ENCODE results near the gene EDC4. TPM values are rescaled to one million over a fixed set of nuclear protein-coding genes. Genes with fewer than 3 reads are reported as not detected.

EDC4 gene
- total RNA-seq, 1 experiment from 2014 or later: 48.8 TPM

DNA sequence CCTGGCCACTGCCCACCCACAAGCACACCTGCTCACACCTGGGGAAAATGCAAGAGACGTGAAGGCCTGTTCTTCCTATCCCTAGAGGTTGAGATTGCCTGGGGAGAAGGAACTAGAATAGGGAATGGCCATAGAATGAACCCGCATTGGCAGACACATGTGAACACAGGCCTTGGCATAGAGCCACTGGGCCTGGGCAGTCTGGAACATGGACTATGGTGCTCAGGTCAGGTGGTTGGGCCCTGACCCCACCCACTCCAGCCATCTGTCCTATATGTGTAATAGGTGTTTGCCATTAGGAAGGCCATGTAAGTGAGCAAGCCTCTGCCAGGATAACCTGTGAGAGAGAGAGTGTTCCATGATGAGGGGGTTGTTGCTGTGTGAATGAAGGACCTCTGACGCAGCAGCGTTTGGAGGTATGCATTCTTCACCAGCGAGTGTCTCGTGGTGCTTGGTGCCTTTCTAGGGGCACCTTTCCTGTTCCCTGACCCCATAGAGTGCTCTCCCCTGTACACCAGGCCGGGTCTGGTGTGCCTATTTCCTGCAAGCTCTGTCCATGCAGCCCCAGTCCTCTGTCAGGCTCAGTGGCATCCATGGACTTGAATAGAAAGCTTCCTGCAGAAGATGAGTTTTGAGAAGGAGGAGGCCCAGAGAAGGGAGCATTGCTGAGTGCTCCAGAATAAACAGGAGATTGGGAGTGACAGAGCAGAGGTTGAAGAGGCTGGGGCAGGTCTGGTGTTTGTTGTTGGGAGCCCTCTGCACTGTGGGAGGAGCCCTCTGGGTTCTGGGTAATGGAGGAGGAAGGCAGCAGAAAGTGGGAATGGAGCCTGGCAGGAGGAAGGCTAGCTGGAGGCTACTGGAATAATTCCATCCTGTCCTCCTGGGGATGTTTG lies 43.2 kb downstream of the EDC4 start:
- Histone ChIP-seq H2AFZ (no peak overlapping the region), H4K20me1 (ENCODE audit: insufficient read depth) (peaks cover 47% of the 10 kb centered on the region), H3F3A (ENCODE audit: insufficient read depth, low read depth) (no peaks in the 10 kb centered on the region), H3K79me2 (ENCODE audit: low read depth) (no peaks in the 10 kb centered on the region), H3K36me3 (ENCODE audit: low read depth) (no peaks in the 10 kb centered on the region), H3K27me3 (ENCODE audit: insufficient read depth, low read depth) (no peaks in the 10 kb centered on the region), H3K4me3 (no peak overlapping the region), H3K4me1 (replicated peaks; ENCODE audit: insufficient read depth) (no peaks in the 10 kb centered on the region), H3K27ac (no peak overlapping the region), H3K9me2 (ENCODE audit: insufficient read depth) (no peaks in the 10 kb centered on the region), H3K4me2 (no peak overlapping the region), H3K9me3 (ENCODE audit: insufficient read depth, low read depth) (no peaks in the 10 kb centered on the region)
- ChIA-PET POLR2A (ENCODE audit: unreplicated experiment) (interaction anchor here (0.7 kb wide), 1 partner anchor 100 kb away, joined by 11 read pairs; no protein-coding TSS in a partner anchor), CTCF (interaction anchor here (0.6 kb wide), 1 partner anchor 78 kb away, joined by 8 read pairs; no protein-coding TSS in a partner anchor)
- TF ChIP-seq, protein P1, sequence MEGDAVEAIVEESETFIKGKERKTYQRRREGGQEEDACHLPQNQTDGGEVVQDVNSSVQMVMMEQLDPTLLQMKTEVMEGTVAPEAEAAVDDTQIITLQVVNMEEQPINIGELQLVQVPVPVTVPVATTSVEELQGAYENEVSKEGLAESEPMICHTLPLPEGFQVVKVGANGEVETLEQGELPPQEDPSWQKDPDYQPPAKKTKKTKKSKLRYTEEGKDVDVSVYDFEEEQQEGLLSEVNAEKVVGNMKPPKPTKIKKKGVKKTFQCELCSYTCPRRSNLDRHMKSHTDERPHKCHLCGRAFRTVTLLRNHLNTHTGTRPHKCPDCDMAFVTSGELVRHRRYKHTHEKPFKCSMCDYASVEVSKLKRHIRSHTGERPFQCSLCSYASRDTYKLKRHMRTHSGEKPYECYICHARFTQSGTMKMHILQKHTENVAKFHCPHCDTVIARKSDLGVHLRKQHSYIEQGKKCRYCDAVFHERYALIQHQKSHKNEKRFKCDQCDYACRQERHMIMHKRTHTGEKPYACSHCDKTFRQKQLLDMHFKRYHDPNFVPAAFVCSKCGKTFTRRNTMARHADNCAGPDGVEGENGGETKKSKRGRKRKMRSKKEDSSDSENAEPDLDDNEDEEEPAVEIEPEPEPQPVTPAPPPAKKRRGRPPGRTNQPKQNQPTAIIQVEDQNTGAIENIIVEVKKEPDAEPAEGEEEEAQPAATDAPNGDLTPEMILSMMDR (conservative IDR thresholded peaks at IDR 0.05): no peak
- no peak for TF ChIP-seq EZH2 (IDR thresholded peaks at IDR 0.05; ENCODE audit: low read depth)
- intact Hi-C loops (cut with micrococcal nuclease; ENCODE audit: unreplicated experiment): no loop called here
- DNase-seq: no peak
- no TSS peak for BruUV-seq (replicated peaks)

DNA sequence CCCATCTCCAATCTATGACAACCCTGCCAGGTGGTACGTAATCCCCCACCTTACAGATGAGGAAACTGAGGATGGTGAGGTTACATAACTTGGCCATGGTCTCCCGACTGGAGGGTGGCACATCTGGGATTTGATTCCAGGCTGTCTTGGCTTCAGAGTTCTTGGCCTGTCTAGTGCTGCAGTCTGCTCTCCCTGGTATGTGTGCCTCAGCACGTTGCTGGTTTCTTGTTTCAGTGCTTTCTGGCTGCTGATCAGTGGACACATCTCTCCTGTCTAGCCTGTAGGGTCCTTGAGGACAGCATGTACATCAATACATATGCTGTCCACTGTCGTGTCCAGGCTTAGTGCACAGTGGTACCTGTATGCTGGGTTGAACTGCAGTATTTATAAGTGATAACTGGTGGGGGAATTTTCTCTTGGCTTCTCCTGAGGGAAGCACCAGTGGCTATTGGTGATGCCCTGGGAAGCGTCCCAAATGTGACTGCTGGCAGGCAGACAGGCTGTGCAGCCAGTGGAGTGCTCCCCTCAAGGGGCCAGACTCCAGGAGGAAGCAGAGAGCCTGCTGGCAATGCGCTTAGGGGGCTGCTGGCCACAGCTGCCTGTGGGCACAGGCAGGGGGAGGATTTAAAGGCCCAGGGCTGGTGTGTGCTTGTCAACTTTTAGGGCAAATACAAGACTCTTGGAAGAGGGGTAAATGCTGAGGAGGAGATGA lies 44.4 kb downstream of the EDC4 start:
- no peak for DNase-seq
- no TSS peak for BruUV-seq (replicated peaks)
- no peaks in the 10 kb centered on the region for H3K4me1 ChIP-seq (replicated peaks; ENCODE audit: insufficient read depth)
- H3K27ac ChIP-seq: no peak overlapping the region
- no peaks in the 10 kb centered on the region for H3K36me3 ChIP-seq (ENCODE audit: low read depth)
- TF ChIP-seq EZH2 (IDR thresholded peaks at IDR 0.05; ENCODE audit: low read depth): no peak
- TF ChIP-seq, protein P1 (conservative IDR thresholded peaks at IDR 0.05): no peak
- ChIA-PET CTCF (no interaction called here), POLR2A (ENCODE audit: unreplicated experiment) (interaction anchor here (0.8 kb wide), 1 partner anchor 15 kb away, joined by 6 read pairs; the partner anchor contains the start of gene CTRL)
- H4K20me1 ChIP-seq (ENCODE audit: insufficient read depth): peaks cover 47% of the 10 kb centered on the region
- H3K27me3 ChIP-seq (ENCODE audit: insufficient read depth, low read depth): no peaks in the 10 kb centered on the region
- H3K4me2 ChIP-seq: no peak overlapping the region
- H3K4me3 ChIP-seq: no peak overlapping the region
- intact Hi-C loops (cut with micrococcal nuclease; ENCODE audit: unreplicated experiment): no loop called here
- no peaks in the 10 kb centered on the region for H3K9me2 ChIP-seq (ENCODE audit: insufficient read depth)
- H3F3A ChIP-seq (ENCODE audit: insufficient read depth, low read depth): no peaks in the 10 kb centered on the region
- no peaks in the 10 kb centered on the region for H3K79me2 ChIP-seq (ENCODE audit: low read depth)
- H2AFZ ChIP-seq: no peak overlapping the region
- H3K9me3 ChIP-seq (ENCODE audit: insufficient read depth, low read depth): no peaks in the 10 kb centered on the region

DNA sequence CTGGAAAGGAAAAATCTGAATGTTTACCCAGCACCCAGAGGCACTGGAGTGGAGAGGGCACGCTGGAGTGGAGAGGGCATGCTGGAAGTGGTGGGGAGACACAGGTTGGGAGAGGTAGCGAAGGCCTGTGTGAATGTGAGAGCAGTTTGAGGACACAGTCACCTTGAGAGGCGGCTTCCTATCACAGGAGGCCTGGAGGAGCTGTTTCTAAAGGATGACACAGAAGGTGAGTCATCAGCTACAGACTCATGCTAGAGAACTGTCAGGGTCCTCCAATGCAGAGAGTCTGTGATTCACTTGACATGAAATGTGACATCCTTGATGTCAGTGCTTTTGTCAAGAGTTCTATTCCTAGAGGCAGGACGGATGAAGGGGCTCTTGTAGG lies 45.0 kb downstream of the EDC4 start:
- intact Hi-C loops (cut with micrococcal nuclease; ENCODE audit: unreplicated experiment): no loop called here
- Histone ChIP-seq H3F3A (ENCODE audit: insufficient read depth, low read depth) (no peaks in the 10 kb centered on the region), H3K27me3 (ENCODE audit: insufficient read depth, low read depth) (no peaks in the 10 kb centered on the region), H3K4me3 (no peak overlapping the region), H2AFZ (no peak overlapping the region), H3K36me3 (ENCODE audit: low read depth) (no peaks in the 10 kb centered on the region), H3K9me2 (ENCODE audit: insufficient read depth) (no peaks in the 10 kb centered on the region), H3K4me2 (no peak overlapping the region), H3K4me1 (replicated peaks; ENCODE audit: insufficient read depth) (no peaks in the 10 kb centered on the region), H3K9me3 (ENCODE audit: insufficient read depth, low read depth) (no peaks in the 10 kb centered on the region), H3K27ac (no peak overlapping the region), H3K79me2 (ENCODE audit: low read depth) (no peaks in the 10 kb centered on the region), H4K20me1 (ENCODE audit: insufficient read depth) (peaks cover 47% of the 10 kb centered on the region)
- CTCF ChIA-PET: no interaction called here
- BruUV-seq (replicated peaks): no TSS peak
- no peak for TF ChIP-seq EZH2 (IDR thresholded peaks at IDR 0.05; ENCODE audit: low read depth)
- TF ChIP-seq, protein P1 (conservative IDR thresholded peaks at IDR 0.05): no peak
- no peak for DNase-seq
- POLR2A ChIA-PET (ENCODE audit: unreplicated experiment): interaction anchor here (0.8 kb wide), 1 partner anchor 14 kb away, joined by 6 read pairs; the partner anchor contains the start of gene CTRL
